ENCODE measurements around the gene HTR2C.
A peak's percentile ranks its signal among the peaks of the same experiment; 100 is the strongest.
"Not testable (repeated sequence)": the region's sequence is repeated elsewhere in the genome, so short reads cannot be mapped to it uniquely, and the experiment has no call there.

HTR2C gene

DNA sequence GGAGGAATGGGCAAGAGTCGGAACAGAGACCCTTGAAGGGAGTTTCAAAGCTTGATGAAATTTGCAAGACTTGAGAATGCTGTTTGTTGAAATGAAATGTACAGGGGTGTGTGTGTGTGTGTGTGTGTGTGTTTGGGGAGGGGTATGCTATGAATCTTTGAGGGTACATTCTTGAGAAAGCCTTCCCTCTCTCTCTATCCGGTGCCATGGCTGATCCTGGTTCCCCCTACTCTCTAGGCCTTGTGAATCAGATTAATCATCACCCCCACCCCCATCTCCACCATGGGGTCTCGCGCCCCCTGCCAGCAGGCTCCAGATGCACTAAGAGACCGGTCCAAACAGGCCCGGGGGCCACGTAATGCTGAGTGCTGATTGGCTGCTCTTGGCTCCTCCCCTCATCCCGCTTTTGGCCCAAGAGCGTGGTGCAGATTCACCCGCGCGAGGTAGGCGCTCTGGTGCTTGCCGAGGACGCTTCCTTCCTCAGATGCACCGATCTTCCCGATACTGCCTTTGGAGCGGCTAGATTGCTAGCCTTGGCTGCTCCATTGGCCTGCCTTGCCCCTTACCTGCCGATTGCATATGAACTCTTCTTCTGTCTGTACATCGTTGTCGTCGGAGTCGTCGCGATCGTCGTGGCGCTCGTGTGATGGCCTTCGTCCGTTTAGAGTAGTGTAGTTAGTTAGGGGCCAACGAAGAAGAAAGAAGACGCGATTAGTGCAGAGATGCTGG, at the start of gene HTR2C:
TSS of gene HTR2C (plus strand) at position 441 of the 729 bp plus-strand sequence. CDS start 142,851 bp downstream, outside the sequence.
- DNase-seq (ENCODE audit: low spot score) = peak; percentile 38

DNA sequence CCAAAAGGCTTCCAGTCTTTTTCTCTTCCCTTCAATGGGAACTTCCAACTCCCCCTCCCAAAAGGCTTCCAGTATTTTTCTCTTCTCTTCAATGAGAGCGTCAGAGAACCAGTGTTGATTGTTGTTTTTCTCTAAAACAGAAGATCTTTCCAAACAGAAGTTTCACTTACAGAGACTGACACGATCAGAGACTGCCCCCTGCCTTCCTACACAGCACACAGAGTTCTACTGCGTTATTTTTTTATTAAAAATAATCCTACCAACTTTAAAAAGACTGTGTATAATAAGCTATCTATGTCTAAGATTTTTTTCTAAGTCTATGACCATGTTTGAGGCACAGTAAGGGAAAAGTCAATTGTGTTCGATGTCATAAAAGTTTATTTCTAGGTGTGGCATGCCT, 3.5 kb upstream of the HTR2C start:
- no peak for DNase-seq (ENCODE audit: low spot score)

DNA sequence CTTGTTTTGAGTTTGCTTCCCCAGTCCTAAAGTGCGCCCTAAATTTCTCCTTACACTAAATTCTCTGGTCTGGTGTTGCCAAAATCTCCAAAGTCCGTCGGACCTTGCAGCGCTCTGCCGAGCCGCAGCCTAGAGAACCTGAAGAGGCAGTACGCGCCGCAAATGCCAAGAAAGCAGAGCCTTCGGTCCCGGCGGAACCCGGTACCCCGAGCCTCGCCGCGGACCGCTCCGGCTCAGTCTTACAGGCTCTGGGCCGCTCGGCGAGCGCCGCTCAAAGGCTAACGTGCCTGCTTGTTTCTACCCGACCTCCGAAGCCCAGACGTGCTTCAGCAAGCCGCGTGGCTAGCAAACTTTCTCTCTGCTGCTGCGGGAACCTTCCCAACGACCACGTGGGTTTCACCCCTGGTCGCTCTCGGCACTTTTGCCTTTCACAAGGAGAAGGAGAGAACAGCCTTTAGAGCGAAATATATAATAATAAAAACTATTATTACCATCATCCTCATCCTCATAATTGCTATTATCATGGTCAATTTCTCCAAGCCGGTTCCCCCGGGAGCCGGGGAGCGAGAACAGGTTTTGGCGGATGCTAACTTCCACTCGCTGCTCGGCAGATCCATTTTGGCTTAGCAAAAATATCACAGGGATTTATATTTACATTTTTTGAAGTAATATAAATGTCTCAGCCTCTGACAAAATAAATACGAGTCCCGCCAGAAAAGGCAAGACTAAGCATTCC, 2.2 kb upstream of the HTR2C start:
- DNase-seq (ENCODE audit: low spot score) = peak; percentile 17

DNA sequence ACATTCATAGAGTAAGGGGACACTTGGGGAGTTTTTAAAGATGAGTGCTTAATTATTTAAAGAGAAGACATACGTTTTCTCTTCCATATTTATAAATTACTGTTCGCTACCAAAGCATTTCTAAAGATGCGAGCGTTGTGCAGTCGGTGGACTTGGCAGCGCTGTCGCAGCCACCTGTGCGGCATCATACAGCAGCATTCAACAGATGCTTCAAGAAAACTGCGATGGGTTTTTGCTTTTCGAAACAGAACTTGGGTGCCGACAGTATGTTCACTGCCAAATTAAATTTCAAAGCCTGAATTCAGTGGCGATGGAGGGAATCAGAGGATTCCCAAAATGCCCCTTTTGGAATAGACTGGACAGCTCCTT, 1.6 kb upstream of the HTR2C start:
- no peak for DNase-seq (ENCODE audit: low spot score)

DNA sequence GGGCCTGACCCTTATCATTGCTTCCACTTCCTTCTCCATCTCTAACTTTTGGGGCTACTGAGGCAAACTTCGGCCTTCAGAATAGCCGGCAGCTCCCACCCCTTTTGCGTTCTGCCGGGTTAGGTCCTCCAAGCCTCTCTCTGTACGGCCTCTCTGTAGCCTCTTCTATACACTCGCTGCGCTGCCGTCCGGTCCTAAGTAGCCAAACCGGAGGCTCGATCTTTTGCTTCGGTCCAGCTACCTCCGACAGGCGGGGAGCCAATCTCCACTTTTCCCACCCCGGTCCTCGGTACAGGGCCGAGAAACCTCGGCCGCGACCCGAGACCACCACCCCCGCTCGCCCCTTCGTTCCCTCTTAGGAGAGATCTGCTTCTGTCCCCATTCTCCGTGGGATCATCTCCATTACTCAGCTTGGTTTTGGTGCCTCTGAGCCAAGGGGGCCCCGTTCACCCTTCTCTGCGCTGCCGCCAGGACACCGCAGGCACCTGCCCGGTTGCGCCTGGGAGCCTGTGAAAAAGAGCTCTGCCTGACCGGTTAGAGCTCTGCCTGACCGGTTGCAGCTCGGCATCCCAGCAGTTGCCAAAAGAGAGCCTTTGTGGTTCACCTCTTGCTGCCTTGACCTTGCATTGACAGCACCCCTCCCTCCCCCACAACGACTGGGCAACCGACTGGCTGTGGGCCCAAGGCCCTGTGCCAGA, 1.0 kb upstream of the HTR2C start:
- peak; percentile 22 for DNase-seq (ENCODE audit: low spot score)

DNA sequence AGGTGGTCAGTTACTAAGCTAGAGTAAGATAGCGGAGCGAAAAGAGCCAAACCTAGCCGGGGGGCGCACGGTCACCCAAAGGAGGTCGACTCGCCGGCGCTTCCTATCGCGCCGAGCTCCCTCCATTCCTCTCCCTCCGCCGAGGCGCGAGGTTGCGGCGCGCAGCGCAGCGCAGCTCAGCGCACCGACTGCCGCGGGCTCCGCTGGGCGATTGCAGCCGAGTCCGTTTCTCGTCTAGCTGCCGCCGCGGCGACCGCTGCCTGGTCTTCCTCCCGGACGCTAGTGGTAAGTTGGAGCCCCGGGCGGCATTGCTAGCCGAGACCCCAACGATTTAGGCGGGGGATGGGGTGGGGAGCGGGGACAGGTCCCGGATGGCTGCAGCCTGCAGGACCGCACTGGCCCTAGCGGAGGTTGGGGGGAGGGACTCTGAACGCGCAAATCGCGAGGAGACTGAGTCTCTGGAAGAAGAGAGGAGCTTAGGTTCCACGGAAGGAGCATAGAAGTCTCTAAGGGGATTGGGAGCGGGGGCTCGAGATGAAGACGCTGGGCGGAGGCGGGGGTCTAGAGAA, 573 bp downstream of the HTR2C start:
- DNase-seq (ENCODE audit: low spot score) = peak; percentile 19

DNA sequence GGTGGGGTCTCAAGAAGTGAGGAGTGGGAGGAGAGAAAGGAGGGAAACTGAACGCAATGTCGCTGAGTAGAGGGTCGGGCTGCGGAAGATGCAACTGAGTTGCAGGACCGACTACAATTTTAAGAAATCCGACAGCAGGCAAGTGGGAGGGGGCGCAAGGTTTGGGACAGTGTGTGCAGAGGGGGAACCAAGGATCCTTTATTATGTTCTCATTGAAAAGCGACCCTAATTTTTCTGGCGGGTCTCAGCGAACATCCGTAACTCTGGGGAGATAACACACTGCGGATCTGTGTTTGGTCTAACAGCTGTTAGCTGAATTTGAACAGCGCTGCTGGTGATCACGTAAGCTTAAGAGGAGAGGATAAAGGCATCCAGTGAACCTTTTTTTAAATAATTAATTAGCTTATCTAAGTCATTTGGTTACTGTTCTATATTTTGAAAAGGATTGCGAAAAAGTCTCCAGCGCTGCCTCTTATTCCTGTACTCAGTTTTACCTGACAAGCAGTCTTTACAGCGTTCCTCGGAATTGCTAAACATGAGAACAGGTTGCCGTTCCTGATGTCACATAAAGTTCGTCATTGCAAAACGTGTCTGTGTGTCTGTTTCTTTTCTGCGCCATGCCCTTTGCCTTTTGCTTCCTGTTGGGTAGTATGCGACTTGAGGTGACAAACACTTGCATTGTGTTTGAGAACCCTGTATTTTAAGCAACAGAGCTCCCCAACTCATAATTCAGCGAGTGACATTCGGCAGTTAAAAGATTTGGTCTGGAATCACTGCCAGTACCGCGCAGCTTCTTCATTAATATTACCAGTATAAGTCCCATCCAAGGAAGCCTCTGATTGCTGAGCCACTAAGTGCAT, 1.3 kb downstream of the HTR2C start:
- DNase-seq (ENCODE audit: low spot score) = no peak

DNA sequence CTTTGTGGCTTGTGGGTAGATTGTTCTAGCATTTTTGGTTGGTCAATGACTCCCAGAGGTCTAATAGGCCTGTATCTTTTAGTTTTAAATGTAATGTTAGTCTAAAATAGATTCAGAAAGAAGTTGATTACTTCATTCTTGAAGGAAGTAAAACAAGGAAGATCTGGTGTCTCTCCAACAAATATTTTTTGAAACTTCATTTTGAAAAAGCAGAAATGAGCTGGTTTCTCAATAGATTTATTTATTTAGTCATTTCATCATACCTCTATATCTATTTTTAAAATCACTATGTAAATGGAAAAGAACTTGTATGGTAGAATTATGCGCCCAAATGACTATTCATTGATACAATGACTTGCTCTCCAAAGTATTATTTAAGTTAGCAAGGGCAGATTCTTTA, 7.2 kb downstream of the HTR2C start:
- no peak for DNase-seq (ENCODE audit: low spot score)

DNA sequence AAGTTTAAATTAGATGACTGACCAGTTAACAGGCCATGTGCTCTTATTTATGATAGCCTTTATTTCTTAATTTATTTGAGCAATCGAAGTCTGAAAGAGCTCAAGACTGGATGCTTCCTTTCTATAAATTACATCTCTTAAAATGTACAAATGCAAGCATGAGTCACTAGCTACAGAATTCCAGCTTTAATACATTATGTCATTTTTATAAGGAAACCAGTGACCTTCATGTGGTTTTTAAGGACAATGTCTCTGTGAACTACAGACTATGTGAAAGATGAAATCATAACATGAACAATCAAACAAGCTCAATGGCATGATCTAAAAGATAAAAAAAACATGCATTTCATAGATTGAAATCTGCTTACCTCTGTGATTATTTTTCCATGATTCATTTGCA, 15.4 kb downstream of the HTR2C start:
- DNase-seq (ENCODE audit: low spot score) = no peak

DNA sequence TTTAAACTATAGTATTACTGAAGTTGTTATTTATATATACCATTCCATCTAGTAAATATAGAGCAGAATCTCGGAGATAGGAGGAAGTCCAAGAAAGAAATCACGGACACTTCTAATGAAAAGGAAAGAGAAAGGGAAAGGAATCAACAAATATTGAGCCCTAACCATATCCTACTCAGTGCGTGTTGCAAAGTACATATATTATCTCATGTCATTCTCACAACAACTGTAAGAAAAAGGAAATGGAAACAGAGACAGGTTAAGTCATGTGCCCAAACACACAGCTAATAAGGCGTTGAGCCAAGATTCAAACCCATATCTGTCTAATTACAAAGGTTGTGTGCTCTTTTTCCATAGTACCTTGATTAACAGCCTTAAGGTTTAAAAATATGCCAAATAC, 16.0 kb downstream of the HTR2C start:
- DNase-seq (ENCODE audit: low spot score) = no peak

DNA sequence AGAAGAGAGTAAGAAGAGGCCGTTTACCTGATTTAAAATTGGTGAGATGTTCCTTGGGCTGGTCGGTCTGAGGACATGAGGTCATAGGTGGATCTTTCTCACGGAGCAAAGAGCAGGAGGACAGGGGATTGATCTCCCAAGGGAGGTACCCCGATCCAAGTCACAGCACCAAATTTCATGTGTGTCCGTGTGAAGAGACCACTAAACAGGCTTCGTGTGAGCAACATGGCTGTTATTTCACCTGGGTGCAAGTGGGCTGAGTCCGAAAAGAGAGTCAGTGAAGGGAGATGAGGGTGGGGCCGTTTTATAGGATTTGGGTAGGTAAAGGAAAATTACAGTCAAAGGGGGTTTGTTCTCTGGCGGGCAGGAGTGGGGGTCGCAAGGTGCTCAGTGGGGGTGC, 22.7 kb downstream of the HTR2C start:
- DNase-seq (ENCODE audit: low spot score) = not testable (repeated sequence)

DNA sequence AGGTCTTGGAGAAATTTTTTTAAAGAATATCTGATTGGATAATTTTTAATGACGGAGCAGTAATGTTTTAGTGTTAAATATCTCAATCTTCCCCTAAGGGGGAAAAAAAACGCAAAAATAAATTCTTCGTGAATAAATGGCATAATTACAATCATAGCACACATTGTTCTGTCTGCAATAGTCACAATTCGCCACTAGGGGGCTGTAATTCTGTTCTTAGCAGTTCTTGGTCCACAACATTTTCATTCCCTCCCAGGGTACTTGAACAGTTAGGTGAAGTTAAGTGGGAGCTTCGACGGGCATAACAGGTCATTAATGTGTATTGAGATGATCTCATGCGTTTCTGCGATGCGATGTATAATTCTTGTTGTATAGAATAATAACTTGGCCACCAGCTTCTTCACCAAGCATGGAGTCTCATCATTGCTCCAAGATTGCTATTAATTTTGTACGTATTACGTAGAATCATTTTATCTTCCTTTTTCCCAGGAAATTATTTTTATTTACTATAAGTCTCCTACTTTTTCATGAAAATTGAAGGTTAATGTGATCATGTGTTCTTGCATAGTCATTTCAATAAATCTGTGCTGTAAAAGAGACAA, 27.2 kb downstream of the HTR2C start:
- DNase-seq (ENCODE audit: low spot score) = peak; percentile 21

DNA sequence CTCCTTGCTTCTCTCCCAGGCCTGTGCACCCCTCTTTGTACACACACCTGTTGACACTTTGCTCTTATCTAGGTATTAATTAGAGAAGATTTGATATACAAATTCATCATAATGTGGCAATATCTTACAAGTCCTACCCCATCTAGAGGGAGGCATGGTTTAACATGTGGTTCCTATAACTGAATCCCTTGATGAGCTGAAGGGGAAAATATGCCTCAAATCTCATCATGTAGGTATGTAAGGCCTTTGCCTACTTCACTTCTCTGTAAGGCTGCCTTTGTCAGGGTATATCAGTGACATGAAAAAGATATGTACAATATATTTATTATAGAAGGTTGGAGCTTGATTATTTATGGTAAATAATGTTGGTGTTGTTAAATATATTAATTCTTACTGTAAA, 31.9 kb downstream of the HTR2C start:
- no peak for DNase-seq (ENCODE audit: low spot score)

DNA sequence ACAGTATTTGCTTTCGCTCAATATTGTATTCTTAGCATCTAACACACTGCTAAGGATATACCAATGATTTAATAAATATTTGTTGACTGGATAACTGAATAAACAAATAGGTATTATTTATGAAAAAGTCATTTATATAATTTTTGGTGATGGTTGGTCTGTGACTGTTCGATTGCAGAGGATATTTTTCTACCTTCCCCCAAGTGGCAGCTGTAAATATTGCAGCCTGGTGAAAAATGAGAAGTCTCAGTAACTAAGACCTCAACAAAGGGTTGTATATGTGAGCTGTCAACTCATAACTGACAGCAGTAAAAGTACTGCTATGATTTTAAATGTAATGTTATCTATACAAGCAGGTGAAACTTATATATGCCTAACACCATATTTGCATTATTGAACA, 36.0 kb downstream of the HTR2C start:
- peak; percentile 4 for DNase-seq (ENCODE audit: low spot score)

DNA sequence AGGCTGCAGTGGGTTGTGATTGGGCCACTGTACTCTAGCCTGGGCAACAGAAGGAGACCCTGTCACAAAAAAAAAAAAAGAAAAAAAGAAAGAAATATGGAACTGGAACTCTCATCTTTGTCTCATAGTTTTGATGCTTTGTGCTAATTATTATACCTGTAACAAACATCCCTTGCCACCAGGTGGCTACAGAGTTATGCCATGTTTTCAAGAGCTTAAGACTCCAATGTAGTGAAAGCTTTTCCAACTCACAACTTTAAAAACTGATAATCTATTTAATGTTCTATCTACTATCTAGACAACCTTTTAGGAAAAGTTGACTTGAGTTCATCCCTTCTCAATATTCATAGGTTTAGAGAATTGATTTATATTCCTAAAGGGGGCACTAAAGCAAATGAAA, 42.4 kb downstream of the HTR2C start:
- no peak for DNase-seq (ENCODE audit: low spot score)

DNA sequence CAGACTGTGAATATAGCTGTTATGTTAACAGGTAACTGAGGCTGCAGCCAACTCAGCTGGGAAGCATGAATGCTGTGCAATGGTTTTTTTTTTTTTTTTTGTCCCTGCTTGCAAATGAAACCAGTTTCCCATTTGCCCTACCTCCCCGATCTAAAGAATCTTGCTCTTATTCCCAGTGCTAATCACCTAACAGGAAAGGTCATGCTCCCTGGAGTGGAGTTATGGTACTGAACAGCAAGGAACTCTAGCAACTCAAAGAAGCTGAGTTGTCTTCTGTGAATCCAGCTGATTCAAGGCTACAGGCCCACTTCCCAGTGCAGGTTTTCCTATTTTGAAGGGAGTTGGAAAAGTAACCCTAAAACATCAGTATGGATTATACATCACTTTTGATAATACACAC, 52.1 kb downstream of the HTR2C start:
- no peak for DNase-seq (ENCODE audit: low spot score)

DNA sequence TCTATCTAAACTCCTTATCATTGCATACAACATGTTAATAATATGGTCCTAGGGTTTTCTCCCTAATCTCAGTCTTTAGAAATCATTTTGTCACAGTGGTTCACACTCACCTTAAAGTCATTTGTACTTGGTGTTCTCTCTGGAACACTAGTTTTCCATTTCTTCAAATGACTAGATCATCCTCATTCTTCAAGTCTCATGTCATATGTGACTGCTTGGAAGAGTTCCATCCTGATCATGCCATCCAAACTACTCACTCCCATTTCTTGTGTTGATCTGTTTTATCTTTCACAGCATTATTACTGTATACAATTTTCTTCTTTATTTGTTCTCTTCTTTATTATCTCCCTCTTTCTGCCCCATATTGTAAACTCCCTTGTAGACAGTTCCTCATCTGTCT, 66.5 kb downstream of the HTR2C start:
- DNase-seq (ENCODE audit: low spot score) = no peak

DNA sequence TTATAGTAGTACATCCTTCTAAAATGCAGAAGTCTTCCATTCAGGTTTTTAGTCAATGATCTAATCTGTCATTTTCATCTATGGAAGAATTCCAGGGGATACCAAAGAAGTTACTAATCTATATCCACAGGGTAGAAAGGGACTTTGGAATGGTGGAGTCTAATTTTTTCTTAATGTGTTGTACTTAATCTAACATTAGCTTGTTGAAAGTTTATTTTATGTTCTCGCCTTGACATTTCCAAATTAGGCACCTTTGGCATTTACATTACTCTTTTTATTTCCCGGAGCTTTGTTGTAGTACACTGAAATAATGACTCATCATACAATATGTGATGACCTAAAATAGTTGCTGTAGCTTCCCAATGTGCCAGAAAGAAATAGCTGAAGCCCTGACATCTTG, 91.5 kb downstream of the HTR2C start:
- no peak for DNase-seq (ENCODE audit: low spot score)

DNA sequence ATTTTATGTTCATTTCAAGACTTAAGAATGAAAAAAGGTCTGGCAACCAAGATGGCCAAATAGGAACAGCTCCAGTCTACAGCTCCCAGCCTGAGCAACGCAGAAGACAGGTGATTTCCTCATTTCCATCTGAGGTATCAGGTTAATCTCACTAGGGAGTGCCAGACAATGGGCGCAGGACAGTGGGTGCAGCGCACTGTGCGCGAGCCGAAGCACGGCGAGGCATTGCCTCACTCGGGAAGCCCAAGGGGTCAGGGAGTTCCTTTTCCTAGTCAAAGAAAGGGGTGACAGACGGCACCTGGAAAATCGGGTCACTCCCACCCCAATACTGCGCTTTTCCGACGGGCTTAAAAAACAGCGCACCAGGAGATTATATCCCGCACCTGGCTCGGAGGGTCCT, 116.6 kb downstream of the HTR2C start:
- DNase-seq (ENCODE audit: low spot score) = not testable (repeated sequence)

DNA sequence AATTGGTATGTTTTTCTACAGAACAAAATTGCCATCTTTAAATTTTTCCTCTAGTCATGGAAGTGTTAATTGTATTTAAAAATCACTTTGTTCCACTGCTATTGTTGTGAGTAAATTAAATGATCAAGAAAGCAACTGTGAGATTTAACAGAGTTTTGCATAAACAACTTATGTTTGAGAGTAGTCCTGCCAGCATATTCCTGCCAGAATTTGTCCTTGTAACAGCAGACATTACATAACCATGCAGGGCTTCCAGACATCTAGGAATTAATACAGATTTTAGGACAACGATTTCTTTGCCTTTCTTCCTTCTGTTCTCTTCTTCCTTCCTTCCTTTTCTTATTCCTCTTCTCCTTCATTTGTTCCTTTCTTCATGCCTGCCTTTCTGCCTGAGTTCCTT, 125.5 kb downstream of the HTR2C start:
- DNase-seq (ENCODE audit: low spot score) = no peak

DNA sequence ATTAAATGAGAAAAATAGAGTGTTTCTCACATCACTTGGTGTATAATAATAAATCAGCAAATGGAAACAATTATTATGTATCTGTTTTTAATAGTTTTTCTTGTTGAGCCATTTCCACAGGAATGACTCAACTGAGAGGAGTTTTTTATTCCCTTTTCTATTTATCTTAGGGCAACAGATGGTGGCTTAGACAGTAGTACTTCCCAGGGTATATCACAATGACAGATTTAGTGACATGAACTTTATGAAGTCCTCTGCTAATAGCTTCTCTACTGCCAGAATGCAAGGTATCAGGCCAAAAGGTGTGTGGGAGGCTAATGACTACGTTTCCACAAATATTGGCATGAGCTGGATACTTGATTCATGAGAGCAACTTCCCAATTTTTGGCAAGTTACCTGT, 126.7 kb downstream of the HTR2C start:
- no peak for DNase-seq (ENCODE audit: low spot score)

Data from iPS-NIHi11 (cell line).